ENCODE data around the gene SPACA5. TPM values are rescaled to one million over a fixed set of nuclear protein-coding genes. Genes with fewer than 3 reads are reported as not detected.
"Not testable (repeated sequence)": the region's sequence is repeated elsewhere in the genome, so short reads cannot be mapped to it uniquely, and the experiment has no call there.

Gene SPACA5
- 0.51 TPM in 1 of 2 replicates, not detected in the other for total RNA-seq

GRCh38 chrX:48006688-48007087 lies at the start of gene SPACA5:
Gene SPACA5 (plus strand): TSS chrX:48006988. CDS start chrX:48007803, 815 bp downstream.
- H3K4me3 ChIP-seq (ENCODE audit: low read depth, low read length); DNase-seq (ENCODE audit: low read depth): not testable (repeated sequence)

GRCh38 chrX:47958206-47958605 lies 48.6 kb upstream of the SPACA5 start:
- H3K4me3 ChIP-seq (ENCODE audit: low read depth, low read length); DNase-seq (ENCODE audit: low read depth): not testable (repeated sequence)

GRCh38 chrX:47958761-47959342 lies 47.9 kb upstream of the SPACA5 start:
- TF ChIP-seq CTCF (conservative IDR thresholded peaks at IDR 0.05; ENCODE audit: low read depth, low read length): peak; percentile 32
- no peak for DNase-seq (ENCODE audit: low read depth)
- no peak overlapping the region for H3K4me3 ChIP-seq (ENCODE audit: low read depth, low read length)

DNA sequence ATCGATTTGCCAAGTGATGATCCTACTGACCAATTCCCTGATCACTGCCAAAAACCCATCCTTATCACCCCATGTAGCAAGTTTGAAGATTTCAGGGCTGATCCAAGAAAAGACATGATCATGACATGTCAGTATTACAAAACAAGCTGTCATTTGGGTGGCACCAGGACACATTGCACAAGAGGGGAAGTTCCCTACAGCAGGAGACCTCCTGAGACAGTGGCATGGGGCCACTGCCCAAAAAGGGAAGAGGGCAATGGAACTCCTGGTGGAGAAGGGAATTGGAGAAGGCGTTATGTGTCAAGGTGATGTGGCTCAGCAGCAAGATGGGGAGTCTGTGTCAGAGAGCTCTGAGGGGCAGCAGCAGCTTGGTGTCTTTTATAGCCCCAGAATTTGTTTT lies 46.4 kb upstream of the SPACA5 start:
- DNase-seq (ENCODE audit: low read depth): no peak
- TF ChIP-seq CTCF (conservative IDR thresholded peaks at IDR 0.05; ENCODE audit: low read depth, low read length): no peak
- H3K4me3 ChIP-seq (ENCODE audit: low read depth, low read length): no peak overlapping the region

- not testable (repeated sequence) for DNase-seq (ENCODE audit: low read depth); H3K4me3 ChIP-seq (ENCODE audit: low read depth, low read length)
These were observed 45.0 kb upstream of the SPACA5 start for GRCh38 chrX:47961830-47962229.

DNA sequence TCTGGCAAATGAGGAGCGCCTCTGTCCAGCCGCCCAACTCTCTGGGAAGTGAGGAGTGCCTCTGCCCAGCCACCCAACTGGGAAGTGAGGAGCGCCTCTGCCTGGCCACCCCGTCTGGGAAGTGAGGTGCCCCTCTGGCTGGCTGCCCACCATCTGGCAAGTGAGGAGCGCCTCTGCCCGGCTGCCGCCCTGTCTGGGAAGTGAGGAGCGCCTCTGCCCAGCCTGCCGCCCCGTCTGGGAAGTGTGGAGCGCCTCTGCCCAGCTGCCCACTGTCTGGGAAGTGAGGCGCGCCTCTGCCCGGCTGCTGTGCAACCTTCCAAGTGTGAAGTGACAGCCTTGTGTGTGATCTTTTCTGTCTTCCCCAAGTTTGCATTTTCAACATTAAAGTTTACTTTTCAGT lies 41.3 kb upstream of the SPACA5 start:
- DNase-seq (ENCODE audit: low read depth); H3K4me3 ChIP-seq (ENCODE audit: low read depth, low read length): not testable (repeated sequence)

DNA sequence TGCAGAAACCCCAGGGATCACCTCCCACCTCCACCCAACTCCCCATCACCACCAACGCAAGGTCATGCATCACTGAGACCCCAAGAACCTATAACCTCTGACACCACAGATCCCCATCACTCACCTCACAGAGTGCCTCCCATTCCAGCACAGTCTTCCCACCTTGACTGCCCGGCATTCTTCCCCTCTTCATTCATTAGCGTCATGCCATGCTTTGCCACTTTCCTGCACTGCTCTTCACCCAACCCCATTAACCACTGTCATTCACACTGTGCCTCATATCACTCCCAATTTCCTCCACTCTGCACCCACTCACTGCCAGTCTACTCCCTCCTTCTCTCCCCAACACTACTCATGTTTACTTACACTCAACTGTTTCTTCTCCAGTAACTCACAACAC lies 33.6 kb upstream of the SPACA5 start:
- no peak overlapping the region for H3K4me3 ChIP-seq (ENCODE audit: low read depth, low read length)
- no peak for DNase-seq (ENCODE audit: low read depth)
- TF ChIP-seq CTCF (conservative IDR thresholded peaks at IDR 0.05; ENCODE audit: low read depth, low read length): no peak

GRCh38 chrX:47976254-47977151 lies 30.3 kb upstream of the SPACA5 start:
- no peak overlapping the region for H3K4me3 ChIP-seq (ENCODE audit: low read depth, low read length)
- DNase-seq (ENCODE audit: low read depth): no peak
- no peak for TF ChIP-seq CTCF (conservative IDR thresholded peaks at IDR 0.05; ENCODE audit: low read depth, low read length)
